ENCODE data around the gene FEZF1. TPM values are rescaled to one million over a fixed set of nuclear protein-coding genes. Genes with fewer than 3 reads are reported as not detected.

Gene FEZF1
- 2.3 and 2.4 TPM in 2 replicates for total RNA-seq (2014; rRNA removed; shearing (Covaris generic))

DNA sequence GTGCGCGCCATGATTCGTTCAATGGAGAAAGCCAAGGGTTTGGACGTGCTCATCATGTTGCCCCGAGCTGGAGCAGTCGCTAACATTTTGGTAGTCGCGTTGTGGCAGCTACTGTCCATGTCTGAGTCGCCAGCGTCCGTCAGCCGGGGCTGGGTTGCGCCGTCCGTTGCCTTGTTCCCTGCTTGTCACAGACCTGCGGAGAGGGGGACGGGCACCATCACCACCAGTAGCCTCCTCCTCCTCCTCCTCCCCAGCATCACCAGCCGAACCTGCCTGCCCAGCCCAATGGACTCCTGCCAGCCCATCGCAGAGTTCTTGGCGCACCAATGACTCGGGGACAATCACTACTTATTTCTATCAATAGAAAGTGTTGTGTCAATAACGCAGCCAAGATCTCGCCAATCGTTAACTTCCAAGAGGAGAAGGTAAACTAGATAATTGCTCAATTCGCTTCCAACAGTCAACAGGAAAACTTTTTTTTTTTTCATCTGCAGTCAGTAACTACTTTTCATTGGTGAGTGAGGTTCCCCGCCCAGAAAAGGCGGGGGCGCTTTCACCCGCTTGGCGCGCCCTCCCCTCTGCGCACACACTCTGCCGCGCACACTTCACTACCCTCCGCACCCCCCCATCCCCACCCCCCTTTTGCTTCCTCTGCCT, at the start of gene FEZF1:
Gene FEZF1, minus strand, starts transcription at position 432 of the 657 bp plus-strand sequence. Its CDS starts 313 bp downstream, at position 119.
- DNase-seq (ENCODE audit: low spot score), result peak; percentile 71

DNA sequence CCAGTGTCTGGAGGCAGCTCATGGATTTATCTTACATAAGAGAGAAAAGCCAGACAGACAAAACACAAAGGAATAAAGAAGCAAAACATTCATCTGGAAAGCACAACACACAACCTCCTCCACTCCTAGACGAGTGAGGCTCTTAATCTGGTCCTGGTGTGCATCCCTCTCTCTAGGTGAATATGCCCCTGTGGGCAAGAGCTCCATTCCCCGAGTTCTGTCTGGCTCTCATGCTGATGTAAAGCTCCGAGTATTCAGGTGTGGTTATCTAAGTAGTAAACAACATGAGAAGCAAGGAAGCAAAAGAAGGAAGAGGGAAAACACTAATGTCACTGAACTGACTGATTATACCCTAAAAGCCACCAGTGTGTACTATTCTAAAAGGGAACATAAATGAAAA, 47.9 kb upstream of the FEZF1 start:
- no peak for DNase-seq (ENCODE audit: low spot score)

DNA sequence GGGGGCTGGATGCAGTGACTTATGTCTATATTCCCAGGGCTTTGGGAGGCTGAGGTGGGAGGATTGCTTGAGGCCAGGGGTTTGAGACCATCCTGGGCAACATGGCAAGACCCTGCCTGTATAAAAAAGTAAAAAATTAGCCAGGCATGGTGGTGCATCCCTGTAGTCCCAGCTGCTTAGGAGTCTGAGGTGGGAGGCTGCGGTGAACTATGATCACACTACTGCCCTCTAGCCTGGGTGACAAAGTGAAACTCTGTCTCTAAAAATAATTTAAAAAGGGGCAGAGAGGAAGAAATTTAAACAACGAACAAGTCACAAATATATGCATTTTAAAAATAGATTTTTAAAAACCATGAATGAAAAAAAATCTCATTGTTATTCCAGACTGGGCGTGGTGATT, 46.2 kb upstream of the FEZF1 start:
- DNase-seq (ENCODE audit: low spot score), result no peak

DNA sequence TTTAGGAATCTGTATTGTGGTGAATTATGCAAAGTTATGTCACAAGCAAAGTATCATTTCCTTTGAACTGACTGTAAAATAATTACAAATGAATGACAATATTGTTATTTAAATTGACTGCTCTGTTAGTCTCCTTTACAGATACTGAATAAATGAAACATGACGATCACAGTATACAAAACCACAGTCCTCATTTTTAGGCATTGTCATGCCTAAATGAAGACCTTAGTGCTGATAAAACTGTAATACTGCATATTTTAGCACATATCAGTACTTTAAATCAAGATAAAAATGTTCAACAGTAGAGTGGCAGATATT, 39.7 kb upstream of the FEZF1 start:
- DNase-seq (ENCODE audit: low spot score), result no peak

DNA sequence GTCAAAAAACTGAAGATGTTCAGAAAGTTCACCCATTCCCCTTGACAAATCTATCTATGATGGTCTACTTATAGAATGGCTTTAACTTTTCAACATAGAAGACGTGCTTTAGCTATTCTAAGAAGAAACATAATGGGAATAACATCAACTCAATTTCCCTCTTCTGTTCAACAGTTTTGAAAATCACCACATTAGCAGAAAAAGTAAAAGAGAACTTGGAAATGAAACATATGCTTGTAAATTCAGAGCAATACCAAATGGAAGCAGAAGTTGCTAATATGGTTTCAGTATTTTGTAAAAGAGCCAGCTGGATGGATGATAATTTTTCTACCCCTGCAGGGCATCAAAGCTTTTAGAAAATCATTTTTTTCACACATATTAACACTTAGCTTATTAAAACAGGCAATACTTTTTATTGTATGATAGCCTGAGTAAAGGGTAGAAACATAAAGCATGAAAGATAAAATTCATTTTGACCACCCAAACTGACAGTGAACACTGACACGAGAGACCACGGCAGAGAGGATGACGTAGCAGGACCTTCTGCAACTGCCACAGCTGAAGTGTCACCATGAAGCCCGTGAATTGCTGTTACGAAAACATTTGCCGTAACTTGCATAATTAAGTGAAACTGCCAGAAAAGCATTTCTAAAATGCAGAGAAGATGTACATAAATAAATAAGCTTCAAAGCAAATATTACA, 39.2 kb upstream of the FEZF1 start:
- DNase-seq (ENCODE audit: low spot score), result no peak

DNA sequence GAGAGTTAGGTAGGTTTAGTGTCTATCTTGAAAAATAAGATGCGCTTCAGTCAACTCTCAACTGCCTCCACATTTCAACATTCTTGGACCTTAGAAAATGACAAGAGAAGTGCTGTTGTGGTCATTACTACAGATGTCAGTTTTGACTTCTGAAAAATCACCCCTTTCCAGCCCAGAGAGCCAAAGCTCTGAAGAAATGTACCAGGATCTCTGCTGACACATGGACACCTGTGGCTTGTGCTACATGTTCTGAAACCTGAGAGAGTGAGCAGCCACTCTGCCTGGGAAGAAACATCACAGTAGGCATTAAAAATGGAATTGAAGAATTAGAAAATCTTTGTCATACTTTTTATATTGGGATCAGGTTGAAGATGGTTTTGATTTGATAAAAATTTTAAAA, 35.9 kb upstream of the FEZF1 start:
- DNase-seq (ENCODE audit: low spot score), result no peak

DNA sequence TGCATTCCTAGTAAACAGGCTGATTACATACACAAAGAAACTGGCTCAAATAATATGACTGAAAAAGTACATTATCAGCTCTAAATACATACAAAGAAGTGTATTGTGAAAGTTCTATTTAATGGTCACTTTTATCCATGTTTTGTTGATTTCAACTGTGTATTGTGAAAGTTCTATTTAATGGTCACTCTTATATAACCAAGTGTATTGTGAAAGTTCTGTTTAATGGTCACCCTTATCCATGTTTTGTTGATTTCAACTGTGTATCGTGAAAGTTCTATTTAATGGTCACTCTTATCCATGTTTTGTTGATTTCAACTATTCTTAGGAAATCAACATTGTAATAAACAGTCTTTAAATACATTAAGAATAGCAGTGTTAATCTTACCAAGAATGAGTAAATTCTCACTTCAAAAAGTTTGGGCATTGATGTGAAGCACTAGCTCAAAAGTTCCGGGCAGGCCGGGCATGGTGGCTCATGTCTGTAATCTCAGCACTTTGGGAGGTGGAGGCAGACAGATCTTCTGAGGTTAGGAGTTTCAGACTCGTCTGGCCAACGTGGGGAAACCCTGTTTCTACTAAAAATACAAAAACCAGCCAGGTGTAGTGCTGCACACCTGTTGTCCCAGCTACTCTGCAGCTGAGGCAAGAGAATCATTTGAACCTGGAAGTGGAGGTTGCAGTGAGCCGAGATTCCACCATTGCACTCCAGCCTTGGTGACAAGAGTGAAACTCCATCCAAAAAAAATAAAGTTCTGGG, 34.8 kb upstream of the FEZF1 start:
- DNase-seq (ENCODE audit: low spot score), result no peak

DNA sequence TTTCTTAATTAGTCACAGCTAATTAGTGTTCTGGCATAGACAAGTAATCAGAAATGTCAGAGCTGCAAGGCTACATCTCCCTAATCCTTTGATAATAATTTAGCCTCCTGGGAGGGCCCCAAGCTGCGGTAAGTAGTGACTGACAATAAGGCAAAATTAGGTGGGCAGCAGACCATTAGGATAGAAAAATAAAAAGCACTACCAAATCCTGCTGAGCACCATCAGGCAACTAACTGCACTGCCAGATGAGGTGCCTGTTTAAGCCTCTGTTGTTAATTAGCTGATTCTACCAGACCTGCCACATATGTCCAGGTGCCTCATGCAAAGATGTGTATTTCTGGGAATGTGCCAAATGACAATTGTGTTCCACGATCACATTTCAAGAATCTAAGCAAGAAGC, 32.5 kb upstream of the FEZF1 start:
- DNase-seq (ENCODE audit: low spot score), result no peak

DNA sequence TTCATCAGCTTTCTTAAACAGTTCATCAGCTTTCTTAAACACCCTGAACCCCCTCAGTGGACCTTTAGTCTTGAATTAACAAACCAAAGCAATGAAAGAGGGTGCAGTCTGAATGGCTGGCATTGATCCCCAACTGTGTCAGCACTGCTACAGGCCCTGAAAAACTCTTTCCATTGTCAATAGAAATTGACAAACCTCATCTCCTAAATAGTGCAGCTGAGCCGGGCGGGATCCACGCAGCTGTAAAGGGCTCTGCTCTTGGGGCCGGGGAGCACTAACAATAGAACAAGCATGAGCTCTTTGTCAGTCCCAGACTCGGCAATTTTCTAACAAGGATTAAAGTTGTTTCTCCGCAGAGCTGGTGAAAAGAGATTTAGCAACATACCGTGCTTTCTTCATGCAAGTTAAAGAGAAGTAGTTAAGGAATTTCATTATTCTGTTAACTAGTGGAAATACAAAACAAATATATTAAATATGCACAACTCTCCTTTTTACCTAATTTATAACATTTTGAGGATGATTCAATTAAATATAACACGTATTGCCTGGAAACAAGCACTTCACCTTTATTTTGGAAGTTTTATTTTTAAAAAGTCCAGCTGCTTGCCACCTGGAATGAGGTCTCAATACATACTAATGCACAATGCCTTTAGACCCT, 24.7 kb upstream of the FEZF1 start:
- no peak for DNase-seq (ENCODE audit: low spot score)

DNA sequence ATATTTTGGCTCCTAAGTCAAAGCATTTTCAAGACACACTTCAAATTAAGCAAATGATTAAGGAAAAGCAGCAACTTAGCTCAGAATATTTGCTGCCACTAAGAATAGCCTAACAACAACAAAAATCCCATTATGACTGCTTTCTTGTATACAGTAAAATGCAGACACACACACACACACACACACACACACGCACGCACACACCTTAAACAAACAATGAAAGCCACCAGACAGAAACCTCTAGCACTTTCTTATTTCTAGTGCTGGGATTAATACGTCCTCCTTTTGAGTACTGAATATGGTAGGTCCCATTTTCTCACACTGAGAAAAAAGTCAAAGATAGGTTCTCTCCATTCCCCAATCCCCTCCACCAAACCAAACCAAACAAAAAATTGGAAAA, 23.4 kb upstream of the FEZF1 start:
- DNase-seq (ENCODE audit: low spot score), result no peak

DNA sequence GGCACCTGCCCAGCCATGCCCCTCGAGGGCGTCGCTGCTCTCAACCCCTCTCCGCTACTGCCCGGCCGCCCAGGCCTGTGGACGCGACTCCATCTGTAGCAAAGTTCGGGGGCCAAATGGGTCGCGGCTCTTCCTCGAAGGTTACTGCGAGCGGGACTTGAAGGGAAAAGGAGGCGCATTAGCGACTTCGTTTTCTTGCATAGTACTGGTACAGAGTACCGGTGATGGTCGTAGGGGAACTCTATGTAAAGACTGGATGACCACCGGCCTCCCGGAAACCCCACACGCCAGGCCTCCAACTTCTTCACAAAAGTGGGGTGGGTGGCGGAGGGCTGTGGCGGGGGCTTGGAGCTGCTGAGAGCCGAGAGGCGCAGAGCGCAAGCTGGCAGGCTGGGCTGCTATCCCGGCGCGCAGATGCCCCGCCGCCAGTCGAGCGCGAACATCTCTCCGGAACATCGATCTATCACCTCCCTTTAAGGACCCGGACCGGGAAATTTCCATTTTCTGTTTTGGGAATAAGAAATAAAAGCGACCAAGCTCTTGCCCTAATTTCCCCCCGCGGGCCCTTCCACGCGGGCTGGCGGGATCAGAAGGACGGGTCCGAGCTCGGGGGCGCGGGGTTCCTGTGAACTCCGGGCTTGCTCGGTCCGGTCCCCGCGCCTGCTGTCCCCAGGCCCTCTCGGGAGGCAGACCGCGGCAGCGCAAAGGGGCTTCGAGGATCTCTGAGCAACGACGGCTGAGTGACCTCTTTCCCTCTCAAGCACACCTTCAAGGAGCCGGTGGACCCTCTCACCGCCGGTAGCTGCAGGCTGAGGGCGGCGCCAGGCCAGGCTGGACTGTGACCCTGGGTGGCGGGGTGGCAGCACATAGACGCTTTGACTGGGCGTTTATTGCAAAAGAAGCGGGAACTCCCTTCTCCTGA, 12.2 kb upstream of the FEZF1 start:
- DNase-seq (ENCODE audit: low spot score), result no peak

DNA sequence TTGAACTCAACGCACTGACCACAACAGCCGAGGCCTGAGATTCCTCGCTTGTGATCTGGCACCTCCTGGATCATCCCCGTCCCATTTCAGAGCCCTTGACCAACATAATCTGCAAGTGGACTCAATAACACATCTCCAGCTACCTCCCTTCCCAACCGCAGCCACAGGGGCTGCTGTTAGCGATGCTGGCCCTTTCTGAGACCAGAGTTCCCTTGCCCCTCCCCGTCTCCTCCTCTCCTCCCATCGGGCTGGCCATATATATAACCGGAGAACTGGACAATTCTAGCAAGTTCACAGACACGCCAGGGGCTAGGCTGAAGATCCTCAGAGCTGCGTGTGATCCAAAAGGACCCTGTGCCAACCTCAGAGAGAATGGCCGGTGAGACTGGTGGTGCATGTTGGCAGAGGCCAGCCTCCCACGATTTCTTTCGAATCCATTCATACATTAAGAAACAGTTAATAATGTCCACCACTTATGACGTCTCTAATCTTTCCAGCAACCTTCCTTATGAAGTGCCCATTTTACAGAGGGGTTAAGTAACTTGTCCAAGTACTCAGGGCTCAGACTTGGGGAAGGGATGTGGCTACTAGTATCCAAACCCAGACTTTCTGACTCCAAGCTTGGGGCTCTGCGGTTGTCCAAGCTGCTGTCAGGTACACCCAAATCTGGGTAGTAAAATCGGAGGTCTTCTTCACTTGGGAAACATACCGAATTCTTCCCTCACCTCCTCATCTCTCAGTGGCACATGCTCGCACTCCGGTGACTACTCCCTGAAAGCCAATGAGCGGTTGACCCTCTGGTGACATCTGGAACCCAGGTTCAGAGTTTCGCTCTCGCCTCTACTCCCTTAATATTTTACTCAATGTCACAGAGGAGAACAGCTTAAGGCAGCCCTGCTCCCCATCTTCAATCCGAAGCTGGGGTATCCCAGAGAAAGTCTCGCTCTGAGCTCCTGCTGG, 11.2 kb upstream of the FEZF1 start:
- no peak for DNase-seq (ENCODE audit: low spot score)

DNA sequence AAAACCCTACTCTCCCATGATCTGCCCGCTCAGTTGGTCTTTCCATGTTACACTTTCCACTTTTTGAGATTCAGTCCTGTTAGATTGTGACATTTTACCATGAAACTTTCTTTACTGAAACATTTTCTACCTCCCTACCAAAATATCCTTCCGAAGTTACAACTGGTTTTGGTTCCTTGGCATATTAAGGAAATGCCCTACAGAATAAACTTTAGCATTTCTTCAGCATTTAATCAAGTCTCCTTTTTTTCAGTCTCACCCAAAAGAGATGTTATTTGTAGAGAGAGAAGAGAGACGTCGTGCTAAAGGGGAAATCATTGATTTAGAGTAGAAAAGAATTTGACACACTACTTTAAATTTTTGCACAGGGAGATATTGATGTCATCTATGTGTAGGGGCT, 9.7 kb upstream of the FEZF1 start:
- DNase-seq (ENCODE audit: low spot score), result no peak

DNA sequence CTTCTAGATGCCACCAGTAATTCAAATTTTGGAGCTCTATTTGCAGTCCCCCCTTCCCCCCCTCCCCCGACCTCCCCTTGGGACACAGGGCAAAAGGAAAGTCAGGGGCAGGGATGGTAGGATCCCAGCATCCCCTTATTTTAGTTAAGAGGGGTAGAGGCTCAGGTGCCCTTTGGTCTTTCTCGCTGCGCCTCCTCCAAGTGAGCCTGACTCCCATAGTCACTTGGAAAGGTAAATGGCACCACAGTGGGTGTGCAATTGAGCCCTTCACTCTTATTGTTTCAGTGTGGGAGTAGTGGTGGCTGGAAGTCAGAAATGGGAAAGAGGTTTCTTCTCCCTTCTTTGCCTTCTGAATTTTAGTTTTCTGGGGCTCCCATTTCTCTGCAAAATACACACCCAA, 8.2 kb upstream of the FEZF1 start:
- no peak for DNase-seq (ENCODE audit: low spot score)

DNA sequence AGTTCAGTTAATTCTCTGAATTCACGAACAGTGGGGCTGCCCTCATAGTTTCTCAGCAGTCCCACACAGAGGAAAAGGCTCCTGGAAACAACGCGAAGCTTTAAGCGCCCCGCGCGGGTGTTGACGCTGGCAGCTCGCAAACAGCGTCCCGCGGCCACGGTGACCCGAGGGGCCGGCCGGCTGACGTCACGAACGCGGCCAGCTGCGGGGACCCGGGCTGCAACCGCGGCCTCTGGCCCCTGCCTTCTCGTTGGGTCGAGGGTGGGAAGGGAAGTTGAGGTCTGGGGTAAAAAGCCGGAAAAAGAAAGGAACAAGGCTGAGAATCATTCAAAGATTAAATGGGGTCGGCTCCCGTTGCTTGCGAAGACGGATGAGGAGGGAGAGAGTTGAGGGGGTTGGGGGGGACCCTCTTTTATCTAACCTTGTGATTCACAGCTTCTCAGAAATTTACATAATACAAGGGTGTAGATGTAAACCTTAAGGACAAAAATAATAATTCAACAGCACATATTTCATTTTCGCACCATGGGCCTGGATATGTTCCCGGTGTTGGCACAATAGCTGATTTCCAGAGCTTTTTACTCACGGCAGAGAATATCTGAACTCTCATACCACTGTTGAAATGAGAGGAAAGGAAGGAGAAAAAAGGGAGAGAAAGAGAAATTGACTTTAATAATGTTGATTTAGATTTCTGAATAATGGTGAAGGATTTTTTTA, 7.3 kb upstream of the FEZF1 start:
- DNase-seq (ENCODE audit: low spot score), result no peak

DNA sequence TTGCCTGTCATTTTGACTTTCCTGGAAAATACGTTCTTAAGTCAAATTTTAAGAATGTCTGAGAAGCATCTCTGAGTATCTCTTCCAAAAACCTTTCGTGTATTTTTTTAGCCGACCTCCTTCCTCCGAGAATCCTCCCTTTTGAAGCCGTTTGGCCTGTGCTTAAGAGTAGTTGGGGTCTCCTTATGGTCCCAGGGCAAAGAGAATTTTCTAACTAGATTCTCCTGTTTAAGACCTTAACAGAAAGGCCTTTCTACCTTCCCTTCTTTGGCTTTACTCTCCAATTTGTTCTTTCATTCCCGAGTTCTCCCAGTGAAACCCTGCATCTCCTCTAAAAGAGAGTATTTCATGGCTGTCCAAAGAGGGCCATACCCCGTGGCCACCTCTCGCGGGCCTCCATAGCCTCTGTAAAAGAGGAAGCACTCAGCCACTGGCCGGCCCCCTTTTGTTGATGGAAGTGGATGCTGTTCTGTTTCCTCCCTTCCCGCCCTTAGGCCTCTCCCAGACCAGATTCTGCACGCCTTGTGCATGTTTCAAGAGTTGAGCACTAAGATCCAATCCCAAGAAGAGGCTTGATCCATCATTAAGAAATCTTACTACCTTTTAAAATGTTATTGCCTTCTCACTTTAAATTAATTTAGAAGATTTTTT, 6.6 kb upstream of the FEZF1 start:
- no peak for DNase-seq (ENCODE audit: low spot score)

DNA sequence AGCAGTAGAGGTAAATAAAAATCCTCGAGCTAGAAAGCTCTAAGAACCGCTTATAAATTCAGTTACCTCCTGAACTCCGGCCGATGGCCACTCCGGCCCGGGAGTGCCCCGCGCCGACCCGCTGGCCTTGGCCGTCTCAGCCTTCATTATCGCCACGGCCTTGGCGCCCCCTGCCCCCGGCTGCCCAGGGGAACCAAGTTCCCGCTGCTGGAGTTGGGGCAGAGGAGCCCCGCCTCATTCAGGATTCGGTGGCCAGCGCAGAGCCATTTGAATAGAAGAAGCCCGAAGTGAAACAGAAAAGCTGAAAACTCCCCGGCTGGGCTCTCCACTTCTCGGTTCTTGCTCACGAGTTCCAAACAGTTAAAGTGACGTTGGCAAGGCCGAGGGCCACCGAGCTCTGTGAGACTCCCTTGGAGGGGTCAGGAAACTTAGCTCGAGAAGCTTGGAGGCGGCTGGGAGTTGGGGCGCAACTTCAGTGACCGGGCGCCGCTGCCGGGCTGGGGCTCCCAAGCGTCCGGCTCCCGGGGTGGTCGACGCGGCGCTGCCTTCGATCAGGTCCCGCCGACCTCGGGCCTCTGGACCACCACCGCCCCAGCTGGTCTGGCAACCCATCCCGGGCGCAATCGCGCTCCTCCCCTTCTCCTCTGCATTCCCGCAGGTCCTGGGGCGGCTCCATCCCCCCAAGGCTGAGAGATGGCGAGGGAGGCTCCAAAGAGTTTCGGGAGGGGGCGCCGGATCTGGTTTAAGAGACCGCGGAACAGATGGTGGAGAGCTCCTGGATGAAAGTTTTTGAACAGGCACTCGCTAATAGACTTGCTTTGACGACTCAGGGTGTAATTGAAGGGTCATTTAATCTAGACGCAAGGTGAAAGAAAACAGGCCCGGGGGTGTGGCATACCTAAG, 5.8 kb upstream of the FEZF1 start:
- DNase-seq (ENCODE audit: low spot score), result no peak

DNA sequence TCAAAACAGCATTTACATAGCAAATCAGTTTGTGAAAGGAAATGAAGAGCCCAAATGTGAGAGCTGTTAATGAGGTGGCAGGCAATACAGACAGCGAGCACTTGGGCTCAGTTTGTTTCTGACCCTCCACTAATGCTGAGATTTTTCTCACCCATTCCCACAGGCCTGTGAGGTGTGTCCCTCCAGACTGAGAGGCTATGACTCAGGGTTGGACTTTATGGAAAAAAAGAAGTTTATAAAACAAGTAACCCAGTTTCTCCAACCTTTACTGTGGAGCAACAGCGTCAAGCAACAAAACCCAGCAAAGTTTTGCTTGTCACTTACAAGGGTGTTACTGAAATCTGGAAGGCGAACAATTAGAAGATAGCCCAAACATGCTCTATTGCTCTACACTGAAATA, 4.9 kb upstream of the FEZF1 start:
- DNase-seq (ENCODE audit: low spot score), result no peak
